ENCODE results near the gene PWWP2B. TPM values are rescaled to one million over a fixed set of nuclear protein-coding genes. Genes with fewer than 3 reads are reported as not detected.

Gene PWWP2B
- total RNA-seq, 2 donors from 2014 or later = 7.7 to 8.1 TPM

DNA sequence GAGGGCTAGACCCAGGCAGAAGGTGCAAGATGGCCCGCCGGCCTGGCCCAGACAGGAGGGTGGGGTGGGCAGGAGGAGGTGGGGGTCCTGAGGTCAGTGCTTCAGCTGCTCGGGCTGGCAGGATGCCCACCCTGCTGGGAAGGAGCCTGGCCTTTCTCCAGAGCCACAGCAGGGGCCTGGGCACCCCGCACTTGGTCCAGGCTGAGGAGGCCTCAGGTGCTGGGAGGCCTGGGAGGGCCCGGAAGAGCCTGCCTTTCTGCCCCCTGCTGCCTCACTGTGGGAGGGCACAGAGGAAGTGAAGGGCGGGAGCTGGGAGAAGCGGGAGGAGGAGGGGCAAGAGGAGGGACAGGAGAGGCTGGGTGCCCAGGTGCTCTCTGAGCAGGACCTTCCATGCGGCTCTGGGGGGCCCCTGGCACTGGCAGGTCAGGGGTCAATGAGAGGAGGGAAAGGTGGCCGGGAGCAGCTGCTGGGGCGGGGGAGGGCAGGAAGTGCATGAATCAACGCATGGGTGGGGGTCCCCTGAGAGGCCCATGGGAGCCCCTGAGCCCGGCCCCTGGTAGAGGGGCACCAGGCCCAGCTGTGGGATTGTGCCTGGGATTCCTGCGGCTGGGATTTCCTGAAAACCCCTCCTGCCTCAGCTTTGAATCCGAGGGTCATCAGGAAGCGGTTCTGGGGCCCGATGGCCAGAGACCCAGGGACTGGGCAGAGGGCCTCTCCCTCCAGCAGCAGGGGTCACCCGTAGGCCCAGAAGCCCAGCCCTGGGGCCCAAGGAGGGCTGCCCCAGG lies 49.9 kb downstream of the PWWP2B start:
- Histone ChIP-seq H3K4me3 (no peak overlapping the region), H3K9me3 (no peaks in the 10 kb centered on the region), H3K36me3 (no peaks in the 10 kb centered on the region), H3K27ac (no peak overlapping the region), H3K4me1 (peaks cover 0 to 18% of the 10 kb centered on the region in 2 donors), H3K27me3 (no peaks in the 10 kb centered on the region)
- TF ChIP-seq, protein P1, sequence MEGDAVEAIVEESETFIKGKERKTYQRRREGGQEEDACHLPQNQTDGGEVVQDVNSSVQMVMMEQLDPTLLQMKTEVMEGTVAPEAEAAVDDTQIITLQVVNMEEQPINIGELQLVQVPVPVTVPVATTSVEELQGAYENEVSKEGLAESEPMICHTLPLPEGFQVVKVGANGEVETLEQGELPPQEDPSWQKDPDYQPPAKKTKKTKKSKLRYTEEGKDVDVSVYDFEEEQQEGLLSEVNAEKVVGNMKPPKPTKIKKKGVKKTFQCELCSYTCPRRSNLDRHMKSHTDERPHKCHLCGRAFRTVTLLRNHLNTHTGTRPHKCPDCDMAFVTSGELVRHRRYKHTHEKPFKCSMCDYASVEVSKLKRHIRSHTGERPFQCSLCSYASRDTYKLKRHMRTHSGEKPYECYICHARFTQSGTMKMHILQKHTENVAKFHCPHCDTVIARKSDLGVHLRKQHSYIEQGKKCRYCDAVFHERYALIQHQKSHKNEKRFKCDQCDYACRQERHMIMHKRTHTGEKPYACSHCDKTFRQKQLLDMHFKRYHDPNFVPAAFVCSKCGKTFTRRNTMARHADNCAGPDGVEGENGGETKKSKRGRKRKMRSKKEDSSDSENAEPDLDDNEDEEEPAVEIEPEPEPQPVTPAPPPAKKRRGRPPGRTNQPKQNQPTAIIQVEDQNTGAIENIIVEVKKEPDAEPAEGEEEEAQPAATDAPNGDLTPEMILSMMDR (IDR thresholded peaks at IDR 0.05) = peak in 1 of 2 donors; percentile 57
- DNase-seq (ENCODE audit: low spot score) = no peak

DNA sequence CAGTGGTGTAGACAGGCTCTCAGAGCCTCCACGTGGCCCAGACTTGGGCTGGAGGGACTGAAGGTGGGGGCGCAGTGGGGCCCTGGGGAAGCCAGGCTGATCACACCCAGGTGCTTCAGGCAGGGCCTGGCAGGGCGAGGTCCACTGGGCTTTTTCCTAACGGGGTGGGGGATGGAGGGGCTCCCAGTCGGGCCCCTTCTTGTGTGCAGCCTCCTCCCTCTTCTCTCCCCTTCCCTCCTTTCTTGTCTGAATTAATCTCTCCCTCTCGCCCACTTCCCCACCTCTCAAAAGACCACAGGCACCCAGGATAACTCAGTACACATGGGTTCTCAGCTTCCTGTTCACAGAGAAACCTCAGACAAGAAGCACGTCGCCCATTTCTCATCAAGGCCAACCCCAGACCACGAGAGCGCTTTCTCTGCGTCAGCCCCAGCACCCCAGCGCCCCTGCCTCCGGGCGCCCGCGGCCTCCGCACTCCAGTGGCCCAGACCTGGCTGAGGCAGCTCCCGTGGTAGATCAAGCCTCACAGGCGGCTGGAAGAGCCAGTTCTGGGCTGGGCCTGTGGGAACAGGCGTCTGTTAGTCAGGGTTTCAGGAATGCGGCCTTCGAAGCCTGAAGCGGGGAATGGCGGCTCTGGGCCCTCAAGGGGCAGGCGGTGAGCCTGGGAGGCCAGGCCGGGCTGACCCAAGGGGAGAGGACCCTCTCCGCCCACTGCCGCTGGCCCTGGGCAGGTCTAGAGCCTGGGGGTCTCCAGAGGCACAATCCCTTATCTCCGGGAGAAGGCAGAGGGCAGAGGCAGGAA lies 50.6 kb downstream of the PWWP2B start:
- H3K4me3 ChIP-seq = no peak overlapping the region

DNA sequence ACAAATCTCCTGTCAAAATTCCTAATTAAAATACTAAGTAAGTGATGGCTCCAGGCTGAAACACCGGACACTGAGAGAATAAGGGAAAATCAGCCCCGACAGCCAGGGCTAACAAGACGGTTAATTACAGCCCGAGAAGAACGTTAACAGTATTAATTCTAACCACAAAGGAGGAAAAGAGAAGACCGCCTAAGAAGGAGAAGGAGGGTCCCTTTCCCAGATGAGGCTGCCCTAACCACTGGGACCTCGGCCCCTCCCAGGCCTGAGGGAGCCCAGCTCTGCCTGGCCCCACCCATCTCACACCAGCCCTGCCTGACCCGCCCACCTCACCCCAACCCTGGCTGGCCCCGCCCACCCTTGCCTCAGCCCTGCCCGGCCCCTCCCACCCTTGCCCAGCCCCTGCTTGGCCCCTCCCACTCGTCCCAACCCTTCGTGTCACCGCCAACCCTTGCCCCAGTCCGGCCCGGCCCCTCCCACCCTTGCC lies 51.3 kb downstream of the PWWP2B start:
- Histone ChIP-seq H3K27me3 (no peaks in the 10 kb centered on the region), H3K4me1 (peaks cover 0 to 28% of the 10 kb centered on the region in 2 donors), H3K27ac (no peak overlapping the region), H3K9me3 (no peaks in the 10 kb centered on the region), H3K4me3 (no peak overlapping the region), H3K36me3 (no peaks in the 10 kb centered on the region)
- DNase-seq (ENCODE audit: low spot score) = no peak
- TF ChIP-seq, protein P1 (IDR thresholded peaks at IDR 0.05) = no peak

More for the DNA sequence above, 50.6 kb downstream of the PWWP2B start:
- no peak for DNase-seq (ENCODE audit: low spot score)
- Histone ChIP-seq H3K4me1 (peaks cover 0 to 22% of the 10 kb centered on the region in 2 donors), H3K27me3 (no peaks in the 10 kb centered on the region), H3K9me3 (no peaks in the 10 kb centered on the region), H3K36me3 (no peaks in the 10 kb centered on the region), H3K27ac (no peak overlapping the region)
- TF ChIP-seq, protein P1 (IDR thresholded peaks at IDR 0.05) = no peak

DNA sequence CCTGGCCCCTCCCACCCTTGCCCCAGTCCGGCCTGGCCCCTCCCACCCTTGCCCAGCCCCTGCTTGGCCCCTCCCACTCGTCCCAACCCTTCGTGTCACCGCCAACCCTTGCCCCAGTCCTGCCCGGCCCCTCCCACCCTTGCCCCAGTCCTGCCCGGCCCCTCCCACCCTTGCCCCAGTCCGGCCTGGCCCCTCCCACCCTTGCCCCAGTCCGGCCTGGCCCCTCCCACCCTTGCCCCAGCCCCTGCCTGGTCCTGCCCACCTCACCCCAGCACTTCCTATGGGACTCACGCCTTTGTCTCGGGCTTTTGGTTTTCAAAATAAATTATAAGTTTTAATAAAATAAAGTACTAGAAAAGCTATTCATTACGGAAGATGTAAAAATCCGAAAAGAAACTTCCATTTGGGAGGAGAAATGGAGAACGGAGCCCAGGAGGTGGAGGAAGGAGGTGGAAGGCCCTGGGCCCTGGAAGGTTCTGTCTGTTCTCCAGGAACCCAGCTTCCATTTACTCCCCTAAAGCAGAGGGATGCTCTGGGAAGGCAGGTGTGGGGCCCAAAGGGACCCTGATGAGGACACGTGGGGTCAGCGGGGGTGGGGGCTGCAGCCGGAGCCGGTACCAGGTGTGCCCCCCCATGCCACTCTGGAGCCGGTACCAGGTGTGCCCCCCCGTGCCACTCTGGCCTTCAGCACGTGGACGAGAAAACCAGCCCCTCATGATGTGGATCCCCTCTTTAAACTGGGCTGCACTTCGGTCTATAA lies 52.2 kb downstream of the PWWP2B start:
- Histone ChIP-seq H3K27me3 (no peaks in the 10 kb centered on the region), H3K9me3 (no peaks in the 10 kb centered on the region), H3K4me3 (no peak overlapping the region), H3K27ac (no peak overlapping the region), H3K4me1 (peaks cover 0 to 34% of the 10 kb centered on the region in 2 donors), H3K36me3 (no peaks in the 10 kb centered on the region)
- no peak for DNase-seq (ENCODE audit: low spot score)
- TF ChIP-seq, protein P1 (IDR thresholded peaks at IDR 0.05) = no peak

DNA sequence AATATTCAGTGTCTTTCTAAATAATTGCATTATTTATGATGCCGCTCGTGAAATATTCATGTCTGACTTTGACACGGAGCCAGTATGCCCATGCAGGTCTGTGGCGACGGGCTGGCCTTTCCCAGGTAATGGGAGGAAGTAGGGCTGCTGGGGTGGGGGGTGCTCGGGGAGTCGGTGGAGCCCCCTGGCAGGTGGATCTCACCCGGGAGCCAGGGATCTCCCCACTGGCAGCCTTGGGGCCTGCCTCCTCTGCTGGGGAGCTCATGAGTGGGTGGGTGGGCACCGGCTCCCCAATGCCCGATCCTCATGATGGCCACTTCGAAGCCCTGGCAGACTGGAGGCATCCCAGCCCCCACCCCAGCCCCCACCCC lies 52.8 kb downstream of the PWWP2B start:
- peaks cover 0 to 34% of the 10 kb centered on the region in 2 donors for H3K4me1 ChIP-seq
- no peak for DNase-seq (ENCODE audit: low spot score)
- H3K27me3 ChIP-seq = no peaks in the 10 kb centered on the region
- H3K9me3 ChIP-seq = no peaks in the 10 kb centered on the region
- TF ChIP-seq, protein P1 (IDR thresholded peaks at IDR 0.05) = no peak
- no peaks in the 10 kb centered on the region for H3K36me3 ChIP-seq
- no peak overlapping the region for H3K27ac ChIP-seq
- H3K4me3 ChIP-seq = no peak overlapping the region

Measured in right atrium auricular region (tissue), 2 donors.